ENCODE data around the gene EVI2B. TPM values are rescaled to one million over a fixed set of nuclear protein-coding genes. Genes with fewer than 3 reads are reported as not detected.
"Not testable (repeated sequence)": the region's sequence is repeated elsewhere in the genome, so short reads cannot be mapped to it uniquely, and the experiment has no call there.

Gene EVI2B, protein sequence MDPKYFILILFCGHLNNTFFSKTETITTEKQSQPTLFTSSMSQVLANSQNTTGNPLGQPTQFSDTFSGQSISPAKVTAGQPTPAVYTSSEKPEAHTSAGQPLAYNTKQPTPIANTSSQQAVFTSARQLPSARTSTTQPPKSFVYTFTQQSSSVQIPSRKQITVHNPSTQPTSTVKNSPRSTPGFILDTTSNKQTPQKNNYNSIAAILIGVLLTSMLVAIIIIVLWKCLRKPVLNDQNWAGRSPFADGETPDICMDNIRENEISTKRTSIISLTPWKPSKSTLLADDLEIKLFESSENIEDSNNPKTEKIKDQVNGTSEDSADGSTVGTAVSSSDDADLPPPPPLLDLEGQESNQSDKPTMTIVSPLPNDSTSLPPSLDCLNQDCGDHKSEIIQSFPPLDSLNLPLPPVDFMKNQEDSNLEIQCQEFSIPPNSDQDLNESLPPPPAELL
- 4.0 TPM for polyA plus RNA-seq (ENCODE audit: insufficient read length)

DNA sequence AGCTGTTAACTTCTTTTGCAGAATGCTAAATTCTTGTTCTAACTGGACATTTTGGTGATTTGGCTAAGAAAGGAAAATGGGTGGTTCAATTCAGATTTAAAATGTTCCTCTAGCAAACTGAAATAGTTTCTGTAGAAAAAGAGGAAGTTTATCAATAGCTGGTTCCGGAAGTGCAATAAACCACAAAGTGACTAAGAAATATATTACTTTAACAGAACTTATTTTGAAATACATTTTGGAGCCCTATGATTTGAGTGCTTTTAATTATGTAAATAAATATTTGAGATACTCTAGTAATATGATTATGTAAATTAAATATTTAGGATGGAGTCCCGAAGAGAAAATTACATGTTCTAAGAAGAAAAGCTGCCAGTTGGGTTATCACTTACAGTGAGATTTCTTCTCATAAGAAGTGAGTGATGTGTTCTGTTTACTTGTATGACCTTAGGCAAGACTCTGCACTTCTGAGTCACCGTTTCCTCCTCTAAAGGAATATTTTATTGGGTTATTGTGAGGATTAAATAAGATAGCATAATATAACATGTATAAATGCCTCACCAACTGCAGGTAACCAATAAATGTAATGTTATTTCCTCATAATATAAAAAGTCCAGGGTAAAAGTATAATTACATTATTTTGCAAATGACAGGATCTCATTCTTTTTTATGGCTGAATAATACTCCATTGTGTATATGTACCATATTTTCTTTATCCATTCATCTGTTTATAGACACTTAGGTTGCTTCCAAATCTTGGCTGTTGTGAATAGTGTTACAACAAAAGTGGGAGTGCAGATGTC lies at the start of gene EVI2B:
Gene EVI2B, minus strand, starts transcription at position 73 of the 800 bp plus-strand sequence. CDS start 8,445 bp downstream, outside the sequence.
- no peak for DNase-seq

DNA sequence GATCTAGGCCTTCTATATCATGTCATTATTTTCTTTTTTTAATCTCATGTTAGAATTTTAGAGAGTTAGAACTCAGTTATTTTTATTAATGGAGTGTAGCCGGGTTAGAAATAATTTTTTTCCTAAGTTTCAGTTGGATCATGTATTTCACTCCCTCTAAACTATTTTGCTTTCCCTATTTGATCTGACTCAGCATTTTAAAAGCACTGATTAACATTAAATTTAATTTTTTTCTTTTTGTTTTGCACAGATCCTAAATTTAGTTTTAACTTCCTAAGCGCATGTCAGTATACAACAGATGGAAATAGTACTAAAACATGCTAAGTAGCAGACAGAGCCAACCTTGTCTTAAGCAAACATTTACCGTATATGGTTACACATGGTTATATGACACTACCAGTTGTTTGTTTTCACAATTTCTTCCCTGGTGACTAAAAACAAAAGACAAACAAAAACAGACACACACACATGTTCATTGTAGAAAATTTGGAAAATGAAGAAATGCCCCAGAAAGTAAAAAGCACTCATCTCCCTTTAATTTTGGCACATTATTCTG lies 44.1 kb upstream of the EVI2B start:
- no peak for DNase-seq

DNA sequence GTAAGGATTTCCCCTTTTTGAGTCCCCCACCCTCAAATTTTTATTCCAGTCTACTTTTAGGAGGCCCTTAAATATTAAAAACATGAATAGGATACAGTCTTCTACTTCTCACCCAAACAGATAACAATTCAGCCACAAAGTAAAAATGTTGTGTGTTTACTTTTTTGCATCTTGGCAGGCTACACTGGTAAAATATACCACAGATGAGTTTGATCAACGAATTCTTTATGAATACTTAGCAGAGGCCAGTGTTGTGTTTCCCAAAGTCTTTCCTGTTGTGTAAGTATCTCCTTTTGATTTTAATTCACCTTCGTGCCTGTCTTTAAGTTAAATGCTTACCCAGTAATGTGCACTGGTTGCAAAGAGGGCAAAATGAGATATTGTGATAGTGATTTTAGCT lies 43.2 kb upstream of the EVI2B start:
- DNase-seq: no peak

DNA sequence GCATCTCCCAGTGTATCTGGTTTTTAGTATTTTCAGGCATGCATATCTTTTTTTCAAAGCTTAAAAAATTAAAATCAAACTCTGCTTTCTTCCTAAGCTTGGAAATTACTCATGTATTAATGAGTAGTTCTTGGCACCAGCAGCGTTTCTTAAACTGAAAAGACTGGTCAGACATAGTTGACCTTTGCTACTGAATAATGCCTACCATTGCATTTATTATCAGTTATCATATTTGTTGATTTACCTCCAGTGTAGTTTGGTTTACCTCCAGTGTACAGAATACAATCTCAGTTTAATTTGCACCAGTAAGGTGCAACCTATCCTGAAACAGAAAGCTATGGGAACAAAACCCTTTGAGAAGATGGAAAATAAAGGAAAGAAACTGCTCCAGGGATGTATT lies 42.1 kb upstream of the EVI2B start:
- no peak for DNase-seq

DNA sequence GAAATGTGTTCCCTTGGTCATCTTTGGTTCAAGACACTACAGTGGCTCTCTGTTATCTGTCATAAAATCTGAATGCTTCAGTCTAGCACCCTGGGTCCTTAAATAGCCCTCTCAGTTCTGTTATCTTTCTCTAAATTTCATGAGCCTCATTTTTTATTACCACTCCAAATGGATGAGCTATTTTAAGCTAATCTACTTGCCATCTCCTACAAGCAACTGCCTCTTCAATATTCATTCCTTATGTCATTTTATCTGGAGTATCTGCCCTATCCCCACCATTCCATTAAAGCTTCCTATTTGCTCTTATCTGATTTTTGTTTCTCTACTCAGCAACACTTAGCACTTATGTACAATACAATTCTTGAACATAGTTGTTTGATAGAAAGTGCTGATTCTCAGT lies 35.6 kb upstream of the EVI2B start:
- no peak for DNase-seq

DNA sequence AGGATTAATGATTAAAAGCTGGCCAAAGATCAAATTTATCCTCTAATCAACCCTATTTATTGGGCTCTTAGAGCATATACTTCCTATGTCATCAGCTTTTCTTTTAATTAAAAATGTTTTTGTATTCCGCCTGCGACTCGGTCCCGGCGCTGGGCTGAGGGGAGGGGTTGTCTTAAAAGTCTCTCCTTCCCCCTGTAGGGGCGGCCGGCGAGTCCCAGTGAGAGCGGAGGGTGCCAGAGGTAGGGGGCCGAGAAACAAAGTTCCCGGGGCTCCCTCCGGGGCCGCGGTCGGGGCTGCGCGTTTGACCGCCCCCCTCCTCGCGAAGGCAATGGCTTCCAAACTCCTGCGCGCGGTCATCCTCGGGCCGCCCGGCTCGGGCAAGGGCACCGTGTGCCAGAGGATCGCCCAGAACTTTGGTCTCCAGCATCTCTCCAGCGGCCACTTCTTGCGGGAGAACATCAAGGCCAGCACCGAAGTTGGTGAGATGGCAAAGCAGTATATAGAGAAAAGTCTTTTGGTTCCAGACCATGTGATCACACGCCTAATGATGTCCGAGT lies 31.4 kb upstream of the EVI2B start:
- DNase-seq: not testable (repeated sequence)

DNA sequence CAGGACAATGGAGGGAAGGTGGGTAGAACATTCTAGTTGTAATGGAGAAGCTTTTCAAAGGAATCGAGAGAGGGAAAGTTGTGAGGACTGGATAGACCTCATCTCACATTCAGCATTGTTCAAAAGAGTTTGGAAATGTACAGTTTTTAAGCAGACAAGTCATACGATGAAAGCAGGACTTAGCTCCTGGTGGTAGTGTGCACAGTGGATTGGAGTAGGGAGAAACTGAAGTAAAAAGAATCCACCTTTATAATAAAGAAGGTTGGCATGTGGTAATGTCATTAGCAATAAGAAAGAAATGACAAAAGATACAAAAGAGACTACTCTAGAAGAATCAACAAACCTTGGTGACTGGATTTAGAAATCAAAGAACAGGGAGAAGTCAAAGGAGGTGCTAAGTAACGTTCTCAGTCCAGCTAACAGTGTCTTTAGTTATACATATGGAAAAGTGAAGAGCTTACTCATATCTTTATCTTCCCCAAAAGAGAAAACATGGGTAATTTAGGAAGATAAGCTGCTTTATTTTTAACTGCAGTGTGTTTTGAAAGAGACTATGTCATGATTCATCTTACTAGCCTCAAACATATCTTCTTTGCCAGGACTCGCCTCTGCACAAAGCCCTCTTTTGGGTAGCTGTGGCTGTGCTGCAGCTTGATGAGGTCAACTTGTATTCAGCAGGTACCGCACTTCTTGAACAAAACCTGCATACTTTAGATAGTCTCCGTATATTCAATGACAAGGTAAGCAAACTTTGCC lies 26.2 kb upstream of the EVI2B start:
- no peak for DNase-seq

DNA sequence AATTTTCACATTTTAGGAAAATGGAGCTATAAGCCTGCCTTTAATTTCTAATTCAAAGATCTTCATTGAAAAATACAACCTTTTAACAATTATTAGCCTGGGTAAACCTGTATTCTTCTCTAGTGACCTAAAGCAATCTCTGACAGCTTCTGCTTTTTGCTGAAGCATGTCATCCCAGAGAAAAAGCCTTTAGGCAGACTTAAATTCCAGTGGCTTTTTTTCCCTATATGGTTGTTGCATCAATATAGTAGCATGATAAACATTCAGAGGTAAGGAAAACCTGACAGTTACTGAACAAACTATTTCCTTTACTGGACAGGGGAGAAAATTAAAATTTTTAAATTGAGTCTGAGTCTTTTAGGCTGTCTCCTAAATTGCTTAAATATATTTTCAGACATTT lies 15.4 kb upstream of the EVI2B start:
- DNase-seq: no peak

DNA sequence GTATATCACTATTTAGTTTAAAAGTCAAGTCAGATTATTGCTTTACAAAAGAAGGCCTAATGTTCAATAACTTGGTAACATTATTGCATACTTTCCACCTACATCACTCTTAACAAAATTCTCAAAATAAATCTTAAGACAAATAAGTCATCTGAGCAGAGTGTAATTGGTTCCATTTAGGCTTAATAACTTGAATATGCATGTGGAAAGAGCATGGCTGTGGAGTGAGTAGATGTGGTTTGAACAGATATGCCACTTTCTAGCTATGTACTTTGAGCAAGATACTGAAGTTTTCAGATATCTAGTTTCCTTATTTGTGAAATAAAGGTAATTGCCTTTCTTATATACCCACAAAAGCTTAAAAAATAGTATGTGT lies 14.3 kb upstream of the EVI2B start:
- no peak for DNase-seq

DNA sequence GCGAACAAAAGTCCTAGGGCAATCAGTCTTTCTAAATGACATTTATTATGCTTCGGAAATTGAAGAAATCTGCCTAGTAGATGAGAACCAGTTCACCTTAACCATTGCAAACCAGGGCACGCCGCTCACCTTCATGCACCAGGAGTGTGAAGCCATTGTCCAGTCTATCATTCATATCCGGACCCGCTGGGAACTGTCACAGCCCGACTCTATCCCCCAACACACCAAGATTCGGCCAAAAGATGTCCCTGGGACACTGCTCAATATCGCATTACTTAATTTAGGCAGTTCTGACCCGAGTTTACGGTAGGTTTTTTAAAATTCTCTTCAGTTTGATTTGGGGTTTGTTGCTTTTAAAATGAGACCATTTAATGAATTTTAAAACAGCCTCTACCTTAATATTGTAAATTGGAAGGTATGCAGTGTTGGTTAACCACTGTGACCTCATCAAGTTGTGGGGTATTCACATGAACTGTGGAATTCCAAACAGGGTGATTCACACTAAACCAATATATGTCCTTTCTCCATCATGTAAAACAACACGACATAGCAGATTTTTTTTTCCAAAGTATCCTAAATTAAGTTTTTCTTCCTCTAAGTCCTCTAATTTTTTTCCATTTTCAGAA lies 13.8 kb upstream of the EVI2B start:
- DNase-seq: no peak

DNA sequence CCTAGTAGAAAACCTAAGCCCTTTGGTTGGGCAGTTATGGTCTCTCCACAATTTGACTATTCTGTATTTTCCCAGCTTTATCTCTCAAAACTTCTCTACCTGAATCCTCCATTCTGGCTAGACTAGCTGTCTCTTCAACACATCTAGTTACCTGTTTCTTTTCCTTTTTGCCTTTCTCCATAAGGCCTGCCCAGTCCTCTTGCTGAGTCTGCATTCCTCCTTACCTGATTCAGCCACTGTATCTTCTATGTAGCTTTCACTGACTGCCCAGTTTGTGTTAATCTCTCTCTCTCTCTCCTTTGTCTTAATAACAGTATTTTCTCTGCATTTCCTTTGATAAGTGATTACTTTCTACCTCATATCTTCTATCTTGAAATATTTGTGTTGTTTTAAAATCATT lies 9.7 kb upstream of the EVI2B start:
- DNase-seq: no peak

DNA sequence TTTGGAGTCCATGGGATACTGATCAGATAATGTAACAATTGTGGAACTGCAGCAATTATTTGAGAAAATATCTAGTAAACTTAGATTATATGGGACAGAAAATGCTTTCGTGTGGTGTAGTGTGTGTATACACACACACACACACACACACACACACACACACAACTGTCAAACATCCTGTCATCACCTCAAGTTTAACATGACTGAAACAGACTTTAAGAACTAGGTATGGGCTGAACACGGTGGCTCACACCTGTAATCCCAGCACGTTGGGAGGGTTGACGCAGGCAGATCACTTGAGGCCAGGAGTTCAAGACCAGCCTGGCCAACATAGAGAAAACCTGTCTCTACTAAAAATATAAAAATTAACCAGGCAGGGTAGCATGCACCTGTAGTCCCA lies 8.1 kb upstream of the EVI2B start:
- DNase-seq: no peak

DNA sequence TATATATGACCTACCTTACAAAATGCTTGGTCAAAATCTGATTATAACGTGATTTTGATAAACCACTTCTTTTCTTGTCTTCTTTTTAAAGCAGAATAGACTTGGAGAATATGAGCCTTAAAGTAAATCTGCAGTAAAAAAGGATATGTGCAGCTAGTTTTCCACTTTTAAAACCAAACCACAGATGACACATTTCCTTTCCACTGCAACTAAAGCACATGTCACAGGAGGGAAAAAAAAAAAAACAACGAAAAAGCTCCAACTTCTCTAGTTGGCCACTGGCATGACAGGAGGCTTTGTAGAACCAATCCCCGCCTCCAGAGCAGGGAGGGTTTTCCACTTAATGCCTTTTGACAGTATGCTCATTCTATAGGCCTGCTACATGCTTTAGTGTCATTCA lies 7.6 kb upstream of the EVI2B start, which contains the start of gene EVI2A:
Gene EVI2A, minus strand, starts transcription at position 142 of the 400 bp plus-strand sequence. CDS start 2,609 bp downstream, outside the sequence.
- peak; percentile 25 for DNase-seq

DNA sequence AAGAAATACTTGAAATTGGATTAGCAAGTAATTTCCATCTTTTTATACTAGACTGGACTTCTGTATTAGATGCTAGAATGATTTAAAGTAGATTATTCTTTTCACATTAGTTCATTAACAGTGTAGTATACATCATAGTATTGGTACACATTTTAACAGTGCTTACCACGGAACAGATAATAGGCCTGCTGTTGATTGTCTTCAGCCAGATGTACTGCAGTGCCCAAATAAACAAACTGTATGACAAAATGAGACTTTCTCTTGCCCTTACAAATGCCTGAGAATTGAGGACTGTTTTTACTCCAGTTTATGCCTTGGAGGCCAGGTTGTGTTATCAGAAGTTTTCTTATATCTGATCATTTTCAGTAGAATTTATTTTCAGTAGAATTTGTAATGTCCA lies 6.9 kb upstream of the EVI2B start:
- DNase-seq: no peak

DNA sequence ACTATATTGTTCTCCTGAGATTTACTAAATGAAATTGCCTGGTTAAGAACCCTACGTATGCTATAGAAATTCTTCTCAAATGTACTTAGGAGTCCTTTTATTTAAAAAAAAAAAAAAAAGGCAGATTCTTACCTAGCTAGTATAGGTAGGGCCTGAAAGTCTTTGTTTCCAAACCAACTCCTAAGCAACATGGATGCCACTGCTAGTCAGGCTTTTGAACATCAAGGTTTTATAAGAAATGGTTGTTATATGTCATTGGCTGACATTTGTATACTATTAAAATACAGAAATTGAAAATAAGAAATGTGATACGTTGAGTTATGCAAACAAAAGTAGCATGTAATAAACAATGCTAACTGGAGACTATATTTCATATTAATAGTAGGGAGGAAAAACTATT lies 6.4 kb upstream of the EVI2B start:
- no peak for DNase-seq

DNA sequence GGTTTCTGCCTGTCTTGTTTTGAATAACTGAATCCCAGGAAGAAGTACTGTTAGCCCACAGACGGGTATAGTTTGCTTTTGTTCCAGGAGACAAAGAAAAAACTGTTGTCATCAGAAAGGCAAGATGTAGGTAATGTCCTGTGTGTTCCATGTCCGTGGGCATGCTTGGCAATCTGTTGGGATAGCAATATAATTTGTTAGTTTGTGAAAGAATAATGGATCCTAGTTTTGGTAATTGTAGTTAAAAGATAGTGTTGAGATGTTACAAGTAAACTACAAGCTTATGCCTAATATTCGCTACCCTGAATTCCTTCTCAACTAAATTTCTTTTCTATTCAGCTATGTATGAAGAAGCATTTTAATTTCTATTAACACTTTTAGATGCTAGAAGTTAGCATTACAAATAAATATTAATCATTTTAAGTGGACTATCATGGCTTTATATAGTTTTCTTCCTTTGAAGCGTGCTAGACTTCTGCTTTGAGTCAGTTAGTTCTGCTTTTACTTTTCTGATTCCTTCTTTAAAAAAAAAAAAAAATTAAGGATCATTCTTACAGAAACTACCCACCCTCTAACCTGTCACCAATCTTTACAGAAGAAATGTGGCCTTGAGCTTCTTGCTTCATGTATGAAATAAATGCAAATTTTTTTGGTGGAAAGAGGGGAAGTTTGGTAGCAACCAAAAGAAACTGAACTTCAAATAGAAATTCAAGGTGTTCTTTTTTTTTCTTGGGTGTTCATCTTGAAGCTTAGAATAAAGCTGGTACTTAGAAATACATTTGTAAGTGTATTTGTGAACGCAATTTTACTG lies 5.2 kb upstream of the EVI2B start:
- DNase-seq: no peak

DNA sequence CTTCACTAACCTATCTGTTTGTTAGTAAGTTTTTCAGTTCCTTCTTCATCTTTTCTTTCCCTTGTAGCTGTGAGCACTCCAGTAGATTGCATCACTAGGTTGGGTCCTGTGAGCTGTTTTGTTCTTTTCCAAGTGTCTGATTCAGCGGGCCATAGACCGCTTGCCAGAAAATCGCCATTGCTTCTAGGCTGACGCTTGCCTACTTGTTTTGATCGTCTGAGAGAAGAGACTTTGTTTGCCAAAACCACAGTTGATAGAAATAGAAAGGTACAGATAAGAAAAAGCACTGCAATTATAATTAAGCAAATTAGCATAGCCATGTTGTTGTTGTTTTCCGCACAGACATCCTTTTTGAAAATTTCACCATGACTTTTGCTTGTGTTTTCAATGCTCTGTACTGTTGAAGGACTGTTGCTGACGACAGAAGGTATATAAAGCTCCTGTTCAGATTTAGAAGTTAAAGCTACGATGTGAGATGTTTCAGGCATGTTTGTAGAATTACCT lies 4.5 kb upstream of the EVI2B start:
- peak; percentile 12 for DNase-seq

DNA sequence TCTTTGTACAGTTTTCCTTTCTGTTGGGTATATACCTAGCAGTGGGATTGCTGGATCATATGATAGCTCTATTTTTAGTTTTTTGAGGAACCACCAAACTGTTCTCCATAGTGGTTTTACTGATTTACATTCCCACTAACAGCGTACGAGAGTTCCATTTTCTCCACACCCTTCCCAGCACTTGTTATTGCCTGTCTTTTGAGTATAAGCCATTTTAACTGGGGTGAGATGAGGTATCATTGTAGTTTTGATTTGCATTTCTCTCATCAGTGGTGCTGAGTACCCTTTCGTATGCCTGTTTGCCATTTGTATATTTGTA lies 887 bp upstream of the EVI2B start:
- no peak for DNase-seq

DNA sequence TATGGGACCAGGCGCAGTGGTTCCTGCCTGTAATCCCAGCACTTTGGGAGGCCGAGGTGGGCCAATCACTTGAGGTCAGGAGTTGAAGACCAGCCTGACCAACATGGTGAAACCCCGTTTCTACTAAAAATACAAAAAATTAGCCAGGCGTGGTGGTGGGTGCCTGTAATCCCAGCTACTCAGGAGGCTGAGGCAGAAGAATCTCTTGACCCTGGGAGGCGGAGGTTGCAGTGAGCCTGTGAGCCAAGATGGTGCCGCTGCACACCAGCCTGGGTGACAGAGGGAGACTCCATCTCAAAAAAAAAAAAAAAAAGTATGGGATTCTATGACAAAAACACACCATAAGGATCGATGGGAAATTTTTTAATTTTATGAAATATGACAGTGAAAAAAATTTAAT lies 1.6 kb downstream of the EVI2B start:
- not testable (repeated sequence) for DNase-seq

DNA sequence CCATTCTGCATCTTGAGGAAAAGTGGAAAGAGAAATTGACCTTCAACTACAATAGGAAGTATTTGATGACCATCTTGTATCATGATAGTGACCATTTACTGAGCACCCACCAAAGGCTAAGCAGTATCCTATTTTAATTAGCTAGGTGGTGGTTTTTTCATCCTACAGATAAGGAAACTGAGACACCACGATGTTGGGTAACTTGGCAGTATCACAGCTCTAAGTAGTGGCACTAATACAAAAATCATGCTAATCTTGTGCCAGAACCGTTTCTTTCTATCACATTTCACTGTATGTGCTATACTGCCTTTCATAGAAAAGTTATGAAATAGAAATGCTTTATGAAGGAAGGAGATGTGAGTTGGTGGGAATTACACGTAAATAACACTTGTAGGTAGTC lies 2.3 kb downstream of the EVI2B start:
- DNase-seq: no peak

DNA sequence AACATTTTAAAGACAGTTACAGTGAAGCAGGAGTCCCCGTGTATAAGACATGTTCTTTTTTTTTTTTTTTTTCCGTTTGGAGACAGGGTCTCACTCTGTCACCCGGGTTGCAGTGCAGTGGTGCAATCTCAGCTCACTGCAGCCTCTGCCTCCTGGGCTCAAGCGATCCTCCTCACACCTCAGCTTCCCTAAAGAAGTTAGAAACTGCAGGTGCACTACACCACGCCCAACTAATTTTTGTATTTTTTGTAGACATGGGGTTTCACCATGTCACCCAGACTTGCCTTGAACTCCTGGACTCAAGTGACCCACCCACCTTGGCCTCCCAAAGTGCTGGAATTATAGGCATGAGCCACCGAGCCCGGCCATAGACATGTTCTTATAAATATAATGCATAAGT lies 3.0 kb downstream of the EVI2B start:
- DNase-seq: no peak

Measured in hindlimb muscle (tissue), 1 donor.